ENCODE results near the gene AP1S3.

DNA sequence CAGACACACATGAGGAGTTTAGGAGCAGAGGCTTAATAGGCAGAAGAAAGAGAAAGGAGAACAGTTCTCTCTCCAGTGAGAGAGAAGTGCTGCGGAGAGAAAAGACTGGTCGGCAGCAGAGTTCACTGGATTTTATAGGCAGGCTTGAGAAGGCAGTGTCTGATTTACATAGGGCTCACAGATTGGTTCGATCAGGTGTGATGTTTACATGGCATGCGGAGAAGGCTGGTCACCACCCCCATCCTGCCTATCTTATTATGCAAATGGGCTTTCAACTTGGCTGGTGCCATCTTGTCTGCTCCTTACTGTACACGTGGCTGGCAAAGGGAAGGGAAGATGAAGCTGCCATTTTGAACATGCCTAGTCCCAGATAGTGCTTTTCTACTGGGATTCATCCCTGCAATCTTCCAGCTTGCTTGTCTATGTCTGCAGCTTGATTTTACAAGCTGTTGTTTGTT is 113.4 kb downstream of the AP1S3 start:
- TF ChIP-seq, protein P1, sequence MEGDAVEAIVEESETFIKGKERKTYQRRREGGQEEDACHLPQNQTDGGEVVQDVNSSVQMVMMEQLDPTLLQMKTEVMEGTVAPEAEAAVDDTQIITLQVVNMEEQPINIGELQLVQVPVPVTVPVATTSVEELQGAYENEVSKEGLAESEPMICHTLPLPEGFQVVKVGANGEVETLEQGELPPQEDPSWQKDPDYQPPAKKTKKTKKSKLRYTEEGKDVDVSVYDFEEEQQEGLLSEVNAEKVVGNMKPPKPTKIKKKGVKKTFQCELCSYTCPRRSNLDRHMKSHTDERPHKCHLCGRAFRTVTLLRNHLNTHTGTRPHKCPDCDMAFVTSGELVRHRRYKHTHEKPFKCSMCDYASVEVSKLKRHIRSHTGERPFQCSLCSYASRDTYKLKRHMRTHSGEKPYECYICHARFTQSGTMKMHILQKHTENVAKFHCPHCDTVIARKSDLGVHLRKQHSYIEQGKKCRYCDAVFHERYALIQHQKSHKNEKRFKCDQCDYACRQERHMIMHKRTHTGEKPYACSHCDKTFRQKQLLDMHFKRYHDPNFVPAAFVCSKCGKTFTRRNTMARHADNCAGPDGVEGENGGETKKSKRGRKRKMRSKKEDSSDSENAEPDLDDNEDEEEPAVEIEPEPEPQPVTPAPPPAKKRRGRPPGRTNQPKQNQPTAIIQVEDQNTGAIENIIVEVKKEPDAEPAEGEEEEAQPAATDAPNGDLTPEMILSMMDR (IDR thresholded peaks at IDR 0.05): no peak
- TF ChIP-seq TCF7L2 (IDR thresholded peaks at IDR 0.05; ENCODE audit: low read depth, low read length) (no peak), POLR2AphosphoS5 (IDR thresholded peaks at IDR 0.05; ENCODE audit: low read depth, low read length) (no peak)
